Measurements from ENCODE around the gene HOXA3. TPM values are rescaled to one million over a fixed set of nuclear protein-coding genes. Genes with fewer than 3 reads are reported as not detected.

HOXA3 gene
- total RNA-seq, 1 donor from 2014 or later = 77.4 TPM

DNA sequence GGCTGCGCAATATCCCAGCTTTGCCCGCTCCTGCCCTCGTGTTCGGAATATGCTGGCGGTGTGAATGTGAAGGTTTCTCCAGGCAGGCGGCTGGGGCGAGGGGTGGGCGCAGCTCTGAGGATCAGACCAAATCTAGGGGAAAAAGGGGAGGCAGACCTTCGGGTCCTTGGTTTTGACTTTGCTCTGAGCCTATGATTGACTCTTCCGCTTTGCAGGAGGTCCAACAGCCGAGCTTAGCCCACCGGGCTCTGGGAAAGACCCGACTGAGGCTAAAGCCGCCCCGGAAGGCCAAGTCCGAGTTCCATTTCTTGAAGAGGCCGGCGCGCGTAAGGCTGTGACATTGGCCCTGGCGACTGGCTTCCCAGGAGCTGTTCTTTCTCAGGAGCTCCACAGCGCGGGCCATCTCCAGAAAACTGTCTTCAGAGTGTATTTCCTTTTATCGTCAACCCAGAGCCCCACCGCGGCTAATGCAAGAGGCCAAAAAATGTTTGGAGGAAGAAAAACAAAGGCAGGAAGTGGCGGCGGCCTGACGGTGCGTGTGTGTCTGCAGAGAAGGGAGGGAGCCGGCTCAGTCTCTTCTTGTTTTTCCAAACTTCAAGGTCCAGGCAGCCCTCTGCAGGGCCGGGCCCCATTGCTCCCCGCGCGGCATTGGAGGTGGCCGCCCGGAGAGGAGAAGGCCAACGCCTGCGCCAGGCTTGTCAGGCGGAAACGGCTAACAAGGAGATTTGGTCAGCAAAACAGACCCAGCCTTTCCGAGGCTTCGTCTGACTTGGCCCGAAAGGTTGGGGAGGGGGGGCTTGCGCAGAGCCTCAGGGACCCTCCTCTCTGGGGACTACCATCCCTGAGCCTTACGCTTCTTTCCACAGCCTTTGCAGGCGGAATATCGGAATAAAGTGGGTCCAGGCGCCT, 36.3 kb upstream of the HOXA3 start:
- peaks cover 95% of the 10 kb centered on the region for H3K27me3 Mint-ChIP-seq

DNA sequence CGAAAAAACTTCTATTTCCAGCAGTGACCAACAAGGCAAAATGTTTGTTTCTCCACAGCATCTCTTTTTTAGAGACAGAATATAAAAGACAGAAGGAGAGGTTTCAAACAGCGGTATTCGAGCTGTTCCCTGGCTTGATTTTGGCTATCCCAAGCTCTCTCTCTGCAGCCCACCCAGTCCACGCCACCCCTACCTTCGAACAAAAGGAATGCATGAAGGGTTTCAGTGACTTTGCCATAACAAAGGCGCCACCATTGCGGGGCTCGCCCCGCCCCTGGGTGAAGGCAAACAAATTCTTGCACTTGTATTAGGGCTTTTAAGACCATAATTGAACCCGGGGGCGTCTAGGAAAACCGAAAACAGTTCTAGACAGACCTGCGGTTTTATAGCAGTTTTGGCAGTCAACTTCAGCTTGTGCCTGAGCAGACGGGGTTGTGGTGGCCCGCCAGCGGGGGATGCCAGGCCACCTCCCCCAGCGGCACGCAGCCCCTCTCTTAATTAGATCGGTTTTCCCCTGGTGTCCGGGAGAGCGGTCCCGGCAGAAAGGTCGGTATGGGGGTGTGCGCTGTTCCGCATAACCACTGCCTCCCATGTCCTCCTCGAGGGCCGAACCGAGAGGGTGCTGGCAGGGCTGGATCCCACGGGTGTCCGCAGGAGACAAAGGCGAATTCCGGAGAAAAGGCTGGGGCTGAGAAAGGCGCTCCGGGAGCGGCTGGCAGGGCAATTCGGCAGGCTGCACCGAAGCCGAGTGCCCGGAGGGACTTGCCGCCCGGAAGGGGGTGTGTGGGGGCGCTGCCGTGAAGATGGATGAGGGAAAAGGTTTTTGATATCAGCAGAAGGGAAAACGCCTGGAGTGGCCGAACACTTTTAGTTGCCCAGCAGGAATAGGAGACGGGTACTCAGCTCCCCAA, 35.3 kb upstream of the HOXA3 start:
- Mint-ChIP-seq H3K9me3 (ENCODE audit: low read depth) (no peaks in the 10 kb centered on the region), H3K27ac (no peak overlapping the region), H3K36me3 (ENCODE audit: insufficient read depth) (no peaks in the 10 kb centered on the region), H3K27me3 (peaks cover 97% of the 10 kb centered on the region), H3K4me3 (ENCODE audit: low read depth) (no peak overlapping the region), H3K4me1 (ENCODE audit: low read depth) (peaks cover 6% of the 10 kb centered on the region)
- no peak for DNase-seq (ENCODE audit: low spot score, unreplicated experiment)
- TF ChIP-seq, protein P1, sequence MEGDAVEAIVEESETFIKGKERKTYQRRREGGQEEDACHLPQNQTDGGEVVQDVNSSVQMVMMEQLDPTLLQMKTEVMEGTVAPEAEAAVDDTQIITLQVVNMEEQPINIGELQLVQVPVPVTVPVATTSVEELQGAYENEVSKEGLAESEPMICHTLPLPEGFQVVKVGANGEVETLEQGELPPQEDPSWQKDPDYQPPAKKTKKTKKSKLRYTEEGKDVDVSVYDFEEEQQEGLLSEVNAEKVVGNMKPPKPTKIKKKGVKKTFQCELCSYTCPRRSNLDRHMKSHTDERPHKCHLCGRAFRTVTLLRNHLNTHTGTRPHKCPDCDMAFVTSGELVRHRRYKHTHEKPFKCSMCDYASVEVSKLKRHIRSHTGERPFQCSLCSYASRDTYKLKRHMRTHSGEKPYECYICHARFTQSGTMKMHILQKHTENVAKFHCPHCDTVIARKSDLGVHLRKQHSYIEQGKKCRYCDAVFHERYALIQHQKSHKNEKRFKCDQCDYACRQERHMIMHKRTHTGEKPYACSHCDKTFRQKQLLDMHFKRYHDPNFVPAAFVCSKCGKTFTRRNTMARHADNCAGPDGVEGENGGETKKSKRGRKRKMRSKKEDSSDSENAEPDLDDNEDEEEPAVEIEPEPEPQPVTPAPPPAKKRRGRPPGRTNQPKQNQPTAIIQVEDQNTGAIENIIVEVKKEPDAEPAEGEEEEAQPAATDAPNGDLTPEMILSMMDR (IDR thresholded peaks at IDR 0.05; ENCODE audit: unreplicated experiment) = no peak

More for the DNA sequence above, 36.3 kb upstream of the HOXA3 start:
- peak overlapping the region; percentile 9 for H3K4me3 Mint-ChIP-seq (ENCODE audit: low read depth)
- no peak overlapping the region for H3K27ac Mint-ChIP-seq
- TF ChIP-seq, protein P1 (IDR thresholded peaks at IDR 0.05; ENCODE audit: unreplicated experiment) = no peak
- H3K4me1 Mint-ChIP-seq (ENCODE audit: low read depth) = peaks cover 6% of the 10 kb centered on the region
- H3K36me3 Mint-ChIP-seq (ENCODE audit: insufficient read depth) = no peaks in the 10 kb centered on the region
- no peaks in the 10 kb centered on the region for H3K9me3 Mint-ChIP-seq (ENCODE audit: low read depth)
- no peak for DNase-seq (ENCODE audit: low spot score, unreplicated experiment)

DNA sequence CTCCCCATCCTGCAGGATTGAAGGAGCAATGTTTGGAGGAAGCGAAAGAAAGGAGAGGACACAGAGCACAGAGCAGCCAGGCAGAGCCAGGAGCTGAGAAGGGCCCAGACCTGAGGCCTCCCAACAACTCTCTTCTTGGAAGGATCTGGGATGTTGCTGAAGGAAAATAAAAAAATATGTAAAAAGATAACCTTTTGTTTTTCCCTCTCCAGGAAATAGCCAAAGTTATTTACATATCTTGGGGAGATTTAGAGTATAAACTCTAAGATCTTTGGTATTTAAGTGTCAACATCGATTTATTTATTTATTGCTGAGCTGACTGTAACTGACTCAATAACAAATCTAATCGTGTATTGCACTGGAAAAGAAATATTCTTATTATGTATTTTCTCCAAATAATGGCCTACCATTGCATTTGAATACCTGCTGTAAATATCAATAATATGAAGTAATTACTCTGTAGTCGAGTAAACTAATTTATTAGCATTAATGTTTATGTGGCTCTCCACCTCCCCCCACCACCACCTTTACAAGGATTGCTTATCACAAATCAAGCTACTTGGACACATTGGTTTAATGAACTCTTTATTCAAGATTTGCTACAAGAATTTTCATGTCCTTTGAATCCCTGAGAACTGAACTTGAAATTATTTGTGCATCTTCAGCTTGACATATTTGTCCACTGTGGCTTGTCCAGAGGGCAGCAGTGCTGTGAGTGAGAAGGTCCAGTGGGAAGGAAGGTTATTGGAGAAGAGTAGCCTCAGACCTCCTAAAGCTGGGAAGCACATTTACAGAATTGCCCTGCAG, 34.5 kb upstream of the HOXA3 start:
- H3K4me1 Mint-ChIP-seq (ENCODE audit: low read depth) = peaks cover 6% of the 10 kb centered on the region
- H3K27me3 Mint-ChIP-seq = peaks cover 99% of the 10 kb centered on the region
- H3K4me3 Mint-ChIP-seq (ENCODE audit: low read depth) = no peak overlapping the region
- H3K9me3 Mint-ChIP-seq (ENCODE audit: low read depth) = no peaks in the 10 kb centered on the region
- no peak for DNase-seq (ENCODE audit: low spot score, unreplicated experiment)
- no peak overlapping the region for H3K27ac Mint-ChIP-seq
- H3K36me3 Mint-ChIP-seq (ENCODE audit: insufficient read depth) = no peaks in the 10 kb centered on the region
- TF ChIP-seq, protein P1 (IDR thresholded peaks at IDR 0.05; ENCODE audit: unreplicated experiment) = no peak

DNA sequence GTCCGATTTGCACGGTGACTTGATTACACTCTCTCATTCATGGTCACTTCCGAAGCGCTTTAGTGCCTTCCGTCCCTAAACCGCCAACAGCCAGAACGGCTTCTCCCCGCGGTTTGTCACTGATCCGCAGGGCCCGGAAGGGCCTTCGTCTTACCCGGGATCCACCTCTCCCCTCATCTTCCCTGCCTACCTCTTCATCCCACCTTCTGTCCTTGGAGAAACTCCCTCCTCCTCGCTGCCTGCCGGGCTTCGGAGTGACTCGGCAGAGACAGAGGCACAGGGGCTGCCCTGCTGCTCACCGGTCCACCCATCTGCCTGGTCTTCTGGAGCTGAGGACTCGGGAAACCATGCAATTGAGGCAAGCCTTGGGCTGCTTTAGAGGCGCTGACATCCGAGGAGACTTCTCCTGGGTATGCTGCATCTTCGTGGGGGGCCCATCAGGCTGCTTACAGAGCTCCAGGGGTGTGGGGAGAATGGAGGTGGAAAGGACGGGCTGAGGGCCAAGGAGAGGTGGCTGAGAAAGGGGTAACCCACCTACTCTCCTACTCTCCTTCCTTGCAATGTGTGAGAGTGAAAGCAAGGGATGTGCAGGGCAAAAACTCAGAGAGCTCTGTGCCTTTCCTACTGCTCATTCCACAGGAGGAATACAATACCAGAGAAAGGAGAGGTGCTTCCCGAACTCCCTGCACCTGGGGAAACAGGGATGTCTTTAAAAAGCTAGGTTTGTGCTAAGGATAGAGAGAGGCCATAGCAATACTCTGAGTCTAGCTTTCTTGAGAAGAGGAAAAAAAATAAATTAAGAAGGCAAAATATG, 33.7 kb upstream of the HOXA3 start:
- no peak for DNase-seq (ENCODE audit: low spot score, unreplicated experiment)
- H3K27ac Mint-ChIP-seq = no peak overlapping the region
- H3K36me3 Mint-ChIP-seq (ENCODE audit: insufficient read depth) = no peaks in the 10 kb centered on the region
- H3K4me3 Mint-ChIP-seq (ENCODE audit: low read depth) = no peak overlapping the region
- H3K27me3 Mint-ChIP-seq = peaks cover 99% of the 10 kb centered on the region
- peaks cover 6% of the 10 kb centered on the region for H3K4me1 Mint-ChIP-seq (ENCODE audit: low read depth)
- no peaks in the 10 kb centered on the region for H3K9me3 Mint-ChIP-seq (ENCODE audit: low read depth)
- TF ChIP-seq, protein P1 (IDR thresholded peaks at IDR 0.05; ENCODE audit: unreplicated experiment) = no peak
